WI38 (cell line): ENCODE measurements around the gene SEMA5A.

Source experiments
- H3K4me3 ChIP-seq: 2 replicates; pipeline ENCODE4 v1.5.1; 2011; ENCODE audit warnings: low read depth, mild to moderate bottlenecking, control low read depth, low read length
- TF ChIP-seq, protein P1 (sequence below): IDR thresholded peaks from 2 replicates; pipeline ENCODE4 v1.5.1; 2012; ENCODE audit warnings: low read depth, mild to moderate bottlenecking, control low read depth, low read length

The SEMA5A gene

DNA sequence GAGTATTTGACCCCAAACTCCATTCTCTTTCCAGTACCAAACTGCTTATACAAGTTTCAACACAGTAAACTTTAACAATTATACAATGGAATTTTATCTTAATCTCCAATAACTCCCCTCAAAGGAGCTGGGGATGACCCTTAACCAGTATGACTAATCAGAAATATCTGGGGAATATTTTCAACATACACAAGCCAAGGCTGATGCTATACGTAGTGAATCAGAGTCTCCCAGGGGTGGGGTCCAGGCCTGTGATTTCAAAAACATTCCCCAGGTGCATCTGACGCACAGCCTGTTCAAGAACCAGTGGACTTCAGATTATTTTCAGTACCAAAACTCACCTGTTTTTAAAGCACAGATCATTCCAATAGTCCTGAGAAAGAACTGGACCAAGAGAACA, 11.8 kb upstream of the SEMA5A start:
- H3K4me3 ChIP-seq = no peak overlapping the region
- TF ChIP-seq, protein P1, sequence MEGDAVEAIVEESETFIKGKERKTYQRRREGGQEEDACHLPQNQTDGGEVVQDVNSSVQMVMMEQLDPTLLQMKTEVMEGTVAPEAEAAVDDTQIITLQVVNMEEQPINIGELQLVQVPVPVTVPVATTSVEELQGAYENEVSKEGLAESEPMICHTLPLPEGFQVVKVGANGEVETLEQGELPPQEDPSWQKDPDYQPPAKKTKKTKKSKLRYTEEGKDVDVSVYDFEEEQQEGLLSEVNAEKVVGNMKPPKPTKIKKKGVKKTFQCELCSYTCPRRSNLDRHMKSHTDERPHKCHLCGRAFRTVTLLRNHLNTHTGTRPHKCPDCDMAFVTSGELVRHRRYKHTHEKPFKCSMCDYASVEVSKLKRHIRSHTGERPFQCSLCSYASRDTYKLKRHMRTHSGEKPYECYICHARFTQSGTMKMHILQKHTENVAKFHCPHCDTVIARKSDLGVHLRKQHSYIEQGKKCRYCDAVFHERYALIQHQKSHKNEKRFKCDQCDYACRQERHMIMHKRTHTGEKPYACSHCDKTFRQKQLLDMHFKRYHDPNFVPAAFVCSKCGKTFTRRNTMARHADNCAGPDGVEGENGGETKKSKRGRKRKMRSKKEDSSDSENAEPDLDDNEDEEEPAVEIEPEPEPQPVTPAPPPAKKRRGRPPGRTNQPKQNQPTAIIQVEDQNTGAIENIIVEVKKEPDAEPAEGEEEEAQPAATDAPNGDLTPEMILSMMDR = no peak

DNA sequence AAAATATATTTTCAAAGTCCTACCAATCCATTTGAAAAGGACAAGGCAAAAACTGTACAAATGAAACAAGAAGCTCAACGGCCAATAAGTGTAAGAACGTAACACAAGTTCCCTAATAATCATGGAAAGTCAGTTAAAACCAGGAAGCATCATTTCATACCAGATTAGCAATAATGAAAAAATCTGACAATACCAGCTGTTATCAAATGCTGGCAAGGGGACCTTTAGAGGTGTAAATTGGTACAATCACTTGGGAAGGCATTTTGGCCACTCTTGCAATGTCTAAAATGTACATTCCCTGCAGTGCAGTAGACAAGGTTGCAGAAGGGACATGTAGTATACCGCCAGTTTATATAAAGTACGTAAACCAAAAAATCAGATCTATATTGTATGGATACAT, 10.1 kb upstream of the SEMA5A start:
- no peak overlapping the region for H3K4me3 ChIP-seq
- TF ChIP-seq, protein P1 = no peak

- TF ChIP-seq, protein P1 = no peak
- H3K4me3 ChIP-seq = no peak overlapping the region
These were observed 8.2 kb upstream of the SEMA5A start for GRCh38 chr5:9554122-9554521.

GRCh38 chr5:9553561-9553960, 7.7 kb upstream of the SEMA5A start:
- H3K4me3 ChIP-seq = no peak overlapping the region
- TF ChIP-seq, protein P1 = no peak

- no peak overlapping the region for H3K4me3 ChIP-seq
- TF ChIP-seq, protein P1 = no peak
These were observed 6.0 kb upstream of the SEMA5A start for GRCh38 chr5:9551567-9552537.

DNA sequence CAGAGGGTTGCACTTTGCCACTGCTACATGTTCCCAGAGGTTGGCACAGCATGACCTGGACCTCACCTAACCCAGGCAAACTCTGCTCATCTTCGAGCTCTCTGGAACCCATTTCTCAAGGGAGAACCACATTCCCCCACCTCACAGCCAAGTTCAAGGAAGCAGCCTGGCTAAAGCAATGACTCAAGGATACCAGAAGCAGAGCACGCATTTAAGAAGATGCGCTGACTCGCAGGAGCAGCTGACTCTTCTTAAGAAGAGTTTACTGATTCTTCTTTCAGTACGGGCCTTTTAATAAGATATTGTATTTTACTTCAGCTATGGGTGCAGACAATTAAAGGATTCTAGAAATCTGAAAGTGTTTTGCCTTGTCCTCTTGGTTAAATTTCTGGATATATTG, 4.1 kb upstream of the SEMA5A start:
- H3K4me3 ChIP-seq = no peak overlapping the region
- TF ChIP-seq, protein P1 = no peak
